Midbrain (tissue), 1 donor: ENCODE data around the gene HOXB1.
"Not testable (repeated sequence)": the region's sequence is repeated elsewhere in the genome, so short reads cannot be mapped to it uniquely, and the experiment has no call there.

Experiments used
- DNase-seq: peaks from one replicate; lab custom pipeline; 2025; lab: John Stamatoyannopoulos, UW

The HOXB1 gene

DNA sequence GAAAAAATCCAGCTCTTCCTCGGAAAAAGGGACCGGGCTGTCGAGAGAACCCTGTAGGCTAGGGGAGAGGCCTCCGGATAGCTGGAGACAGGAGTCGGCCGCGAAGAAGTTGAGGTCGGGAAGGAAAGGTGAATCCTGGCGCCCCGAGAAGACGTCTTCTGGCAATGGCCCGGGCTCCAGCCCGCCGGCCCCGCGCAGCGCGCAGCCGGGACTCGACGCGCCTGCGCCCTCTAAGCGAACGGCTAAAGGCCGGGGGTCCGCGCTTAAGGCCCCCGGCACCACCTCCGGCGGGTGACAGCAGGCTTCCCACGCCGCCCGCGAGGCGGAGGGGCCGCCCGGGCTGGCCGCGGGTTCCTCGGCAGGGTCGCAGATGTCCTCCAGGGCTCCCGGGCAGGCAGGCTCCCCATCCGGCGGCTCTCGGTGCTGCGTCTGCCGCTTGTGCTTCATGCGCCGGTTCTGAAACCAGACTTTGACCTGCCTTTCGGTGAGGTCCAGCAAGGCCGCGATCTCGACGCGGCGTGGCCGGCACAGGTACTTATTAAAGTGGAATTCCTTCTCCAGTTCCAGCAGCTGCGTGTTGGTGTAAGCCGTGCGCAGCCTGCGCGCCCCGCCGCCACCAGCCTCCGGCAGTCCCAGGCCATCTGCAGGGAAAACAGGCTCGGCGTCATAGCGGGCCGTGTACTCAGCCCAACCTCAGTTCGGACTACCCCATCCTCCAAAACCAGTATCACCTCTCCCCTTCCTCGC lies 12.5 kb upstream of the HOXB1 start:
- DNase-seq, result no peak

DNA sequence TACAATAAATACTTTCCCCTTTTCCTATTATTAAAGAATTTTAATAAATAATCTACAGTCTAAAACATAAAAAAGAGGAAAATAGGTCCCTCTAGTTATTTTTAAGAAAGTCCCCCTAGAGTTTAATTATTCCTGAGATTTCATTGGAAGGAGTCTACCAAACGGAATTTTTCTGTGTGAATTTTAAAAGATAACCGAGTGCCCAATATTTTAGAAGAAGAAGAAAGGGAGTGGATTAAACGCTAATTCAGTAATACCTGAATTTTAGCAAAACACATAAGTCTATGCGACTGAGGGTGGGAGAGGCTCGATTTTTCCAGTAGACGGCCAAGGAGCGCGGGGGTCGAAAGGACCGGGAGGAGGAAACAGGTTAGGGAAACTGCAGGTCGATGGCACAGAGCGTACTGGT lies 11.9 kb upstream of the HOXB1 start:
- no peak for DNase-seq

DNA sequence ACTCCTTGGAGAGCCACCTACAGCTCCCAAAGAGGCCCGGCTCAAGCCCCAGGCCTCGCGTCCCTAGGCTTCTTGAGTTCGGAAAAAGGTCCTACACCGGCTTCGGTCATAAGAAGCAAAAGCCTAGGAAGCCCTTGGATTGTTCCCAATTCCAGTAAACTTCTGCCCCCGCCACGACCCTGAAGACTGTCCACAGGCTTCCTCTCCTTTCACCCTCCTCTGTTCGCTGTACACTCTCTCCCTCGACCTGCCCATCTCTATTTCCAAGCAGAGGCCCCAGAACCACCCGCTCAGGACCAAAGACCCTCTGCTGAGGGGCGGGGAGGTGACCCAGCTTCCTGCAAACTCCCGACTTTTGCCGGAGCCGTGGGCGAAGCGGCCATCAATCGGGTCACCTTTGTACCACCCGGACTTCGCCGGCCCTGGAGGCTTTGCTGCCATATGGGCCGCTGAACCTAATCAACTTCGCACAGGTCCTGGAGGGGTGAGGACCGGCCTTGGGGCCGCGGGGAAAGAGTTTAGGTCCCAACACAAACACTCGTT lies 11.4 kb upstream of the HOXB1 start:
- DNase-seq, result no peak

DNA sequence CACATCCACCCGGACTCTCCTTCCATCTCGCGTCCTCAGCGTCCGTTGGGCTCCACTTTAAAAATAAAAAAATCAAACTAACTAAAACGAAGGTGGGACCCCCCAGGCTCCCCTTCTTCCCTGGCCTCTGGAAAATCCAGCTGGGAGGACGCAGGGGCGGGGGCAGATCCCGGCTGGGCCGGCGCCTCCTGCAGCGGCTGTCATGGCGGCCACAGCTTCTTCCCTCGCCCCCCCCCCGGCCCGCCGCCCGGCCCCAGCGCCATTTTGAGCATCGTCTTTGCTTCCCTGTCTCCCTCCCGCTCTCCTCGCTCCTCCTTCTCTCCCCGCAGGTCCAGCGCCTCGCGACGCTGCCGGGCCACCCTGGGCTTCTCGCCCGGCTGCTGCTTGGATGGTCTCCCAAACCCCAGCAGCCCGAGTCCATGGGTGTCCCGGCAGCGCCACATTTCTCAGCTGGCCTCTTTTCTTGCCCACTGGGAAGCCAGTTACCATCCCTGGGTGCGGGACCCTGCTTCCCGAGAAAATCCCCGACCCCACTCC lies 10.8 kb upstream of the HOXB1 start:
- no peak for DNase-seq

DNA sequence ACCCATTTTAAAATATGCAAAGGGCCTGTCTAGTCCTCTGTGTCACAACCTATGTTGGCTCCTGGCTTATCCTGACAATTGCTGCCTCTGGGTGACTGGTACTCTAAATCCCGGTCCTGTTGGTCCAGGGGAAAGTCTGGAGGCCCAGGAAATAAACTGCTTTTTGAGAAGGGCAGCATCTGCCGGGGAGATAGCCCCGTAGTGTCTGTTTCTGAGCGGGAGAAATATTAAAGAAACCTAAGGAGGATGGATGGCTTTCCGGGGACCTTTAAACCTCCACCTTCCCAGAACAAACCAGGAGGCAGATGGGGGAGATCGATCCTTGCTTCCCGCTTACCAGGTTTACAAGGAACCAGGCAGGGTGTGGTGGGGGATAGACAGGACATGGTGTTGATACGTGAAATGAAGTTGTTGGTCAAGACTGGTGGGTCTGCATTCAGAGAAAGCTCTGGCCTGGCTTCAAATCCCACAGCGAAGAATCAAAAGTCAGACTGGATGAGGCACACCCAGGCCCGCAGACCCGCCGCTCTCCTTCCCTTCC lies 10.3 kb upstream of the HOXB1 start:
- DNase-seq, result no peak

DNA sequence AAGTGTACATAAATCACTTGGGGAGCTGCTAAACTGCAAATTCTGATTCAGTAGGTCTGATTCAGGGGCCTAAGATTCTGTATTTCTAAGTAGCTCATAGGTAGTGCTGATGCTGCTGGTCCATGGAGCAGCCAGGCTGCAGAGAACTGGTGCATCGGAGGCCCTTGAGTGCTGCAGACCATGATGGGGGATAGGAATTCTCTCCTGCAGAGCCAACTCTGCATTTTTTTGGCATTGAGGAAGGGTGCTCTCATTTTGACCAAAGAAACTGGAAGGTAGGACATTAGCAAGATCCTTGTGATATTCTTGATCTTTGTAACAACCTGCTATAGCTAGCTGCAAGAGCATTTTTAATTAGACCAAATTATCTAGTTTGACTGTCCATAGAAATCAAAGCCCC lies 9.4 kb upstream of the HOXB1 start:
- DNase-seq, result no peak

DNA sequence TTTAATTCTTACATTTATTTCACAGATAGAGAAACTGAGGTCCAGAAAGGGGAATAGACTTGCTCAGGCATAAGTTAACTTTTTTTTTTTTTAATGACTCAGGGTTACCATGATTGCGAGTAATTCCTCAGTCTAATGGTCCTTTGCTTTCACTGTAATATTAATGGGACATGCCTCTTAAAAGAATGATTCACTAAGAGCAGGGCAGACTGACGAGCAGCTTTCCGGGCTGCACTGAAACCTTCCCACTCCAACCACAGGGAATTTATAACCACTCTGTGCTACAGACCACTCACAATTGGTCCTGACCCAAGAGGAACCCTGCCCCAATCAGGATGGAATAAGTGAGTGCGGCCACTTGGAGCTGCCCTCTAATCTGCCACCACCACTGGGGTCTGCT lies 8.4 kb upstream of the HOXB1 start:
- DNase-seq, result no peak

DNA sequence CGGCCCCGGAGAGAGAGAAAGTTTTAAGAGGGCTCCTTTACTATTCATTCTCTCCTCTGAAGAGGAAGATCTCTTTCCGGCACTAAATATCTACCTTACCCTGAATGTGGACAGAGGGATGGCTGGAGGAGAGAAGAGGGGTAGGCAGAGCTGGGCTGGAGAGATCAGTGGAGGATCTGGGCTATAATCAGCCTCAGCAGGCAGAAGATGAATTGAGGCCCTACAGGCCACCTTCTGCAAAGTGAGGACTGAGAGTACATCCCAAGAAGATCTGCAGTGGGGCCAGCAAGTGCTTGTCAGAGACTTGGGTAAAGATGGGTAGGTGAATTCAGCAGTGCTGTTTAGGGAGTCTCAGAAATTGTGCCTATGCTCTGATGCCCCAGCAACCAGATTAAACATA lies 6.5 kb upstream of the HOXB1 start:
- DNase-seq, result no peak

DNA sequence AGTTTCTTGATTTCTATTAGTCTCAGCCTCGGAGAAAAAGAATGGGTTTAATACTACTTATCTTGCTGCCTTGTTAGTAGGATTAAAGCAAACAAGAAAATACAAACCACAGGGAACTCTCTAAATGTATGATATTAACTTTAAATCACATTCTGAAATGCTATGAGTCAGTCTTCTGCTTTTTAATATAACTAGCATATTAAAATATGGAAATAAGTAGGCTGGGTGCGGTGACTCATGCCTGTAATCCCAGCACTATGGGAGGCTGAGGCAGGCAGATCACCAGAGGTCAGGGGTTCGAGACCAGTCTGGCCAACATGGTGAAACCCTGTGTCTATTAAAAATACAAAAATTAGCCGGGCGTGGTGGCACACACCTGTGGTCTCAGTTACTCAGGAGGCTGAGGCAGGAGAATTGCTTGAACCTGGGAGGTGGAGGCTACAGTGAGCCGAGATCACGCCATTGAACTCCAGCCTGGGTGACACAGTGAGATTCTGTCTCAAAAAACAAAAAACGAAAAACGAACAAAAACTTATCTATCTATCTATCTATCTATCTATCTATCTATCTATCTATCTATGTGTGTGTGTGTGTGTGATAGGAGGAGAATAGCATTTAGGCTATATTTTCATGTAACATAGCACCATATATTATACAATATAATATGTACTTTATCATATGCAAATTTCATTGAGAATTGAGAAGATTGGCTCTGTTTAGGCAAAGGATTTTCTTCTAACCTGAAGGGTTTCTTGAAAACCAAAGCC lies 5.2 kb upstream of the HOXB1 start:
- not testable (repeated sequence) for DNase-seq

DNA sequence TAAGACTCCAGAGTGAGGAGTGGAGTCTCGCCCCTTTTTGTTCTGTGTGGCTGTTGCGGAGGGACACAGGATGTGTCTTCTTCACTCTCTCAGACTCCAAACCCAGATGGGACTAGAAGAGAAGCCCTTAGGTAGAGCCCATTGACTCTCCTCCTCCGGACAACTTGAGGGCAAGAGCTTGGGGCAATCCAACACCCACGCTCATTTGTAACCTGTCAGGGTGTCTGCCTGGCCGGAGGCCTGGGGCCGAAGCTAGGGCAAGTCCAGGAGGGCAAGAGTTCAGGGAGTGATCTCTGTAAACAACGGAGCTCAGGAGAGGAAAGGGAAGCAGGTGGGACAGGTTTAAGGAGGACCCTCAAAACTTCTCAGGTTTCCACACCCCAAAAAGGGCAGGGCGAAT lies 1.4 kb upstream of the HOXB1 start:
- no peak for DNase-seq

DNA sequence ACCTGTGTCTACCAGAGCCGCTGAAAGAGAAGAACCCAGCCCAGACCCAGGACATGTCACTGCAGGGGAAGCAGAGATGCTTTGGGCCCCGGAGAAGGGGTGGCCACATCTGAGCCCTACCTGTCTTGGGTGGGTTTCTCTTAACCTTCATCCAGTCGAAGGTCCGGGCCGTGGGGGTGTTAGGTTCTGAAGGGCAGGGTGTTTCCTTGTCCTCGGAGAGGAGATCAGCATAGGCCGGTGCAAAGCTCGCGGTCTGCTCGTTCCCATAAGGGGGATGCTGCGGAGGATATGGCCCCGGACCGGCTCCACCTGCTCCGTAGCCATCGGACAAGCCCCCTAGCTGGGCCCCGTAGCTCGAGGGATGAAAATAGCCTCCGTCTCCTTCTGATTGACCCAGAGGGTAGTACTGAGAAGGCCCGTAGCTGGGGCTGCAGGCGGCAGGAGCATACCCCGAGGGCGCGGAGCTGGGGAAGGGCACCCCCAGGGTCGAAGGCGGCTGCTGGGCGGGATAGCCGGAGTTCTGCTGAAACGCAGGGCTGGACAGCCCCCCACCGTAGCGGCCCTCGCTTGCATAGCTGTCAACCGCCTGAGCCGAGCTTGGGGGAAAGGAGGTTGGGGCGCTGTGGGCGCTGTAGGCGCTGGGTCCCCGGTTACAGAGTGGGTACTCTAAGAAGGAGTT lies 464 bp downstream of the HOXB1 start:
- no peak for DNase-seq

DNA sequence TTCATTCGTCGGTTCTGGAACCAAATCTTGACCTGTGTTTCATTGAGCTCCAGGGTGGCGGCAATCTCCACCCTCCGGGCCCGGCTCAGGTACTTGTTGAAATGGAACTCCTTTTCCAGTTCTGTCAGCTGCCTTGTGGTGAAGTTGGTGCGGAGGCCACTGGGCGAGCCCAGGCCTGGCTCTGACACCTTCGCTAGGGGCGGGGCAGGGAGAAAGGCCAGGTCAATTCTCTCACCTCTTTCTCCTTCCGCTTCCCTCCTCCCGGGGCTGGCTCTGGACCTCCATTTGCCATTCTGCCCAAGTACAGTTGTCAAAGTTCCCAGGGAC lies 1.2 kb downstream of the HOXB1 start:
- no peak for DNase-seq

DNA sequence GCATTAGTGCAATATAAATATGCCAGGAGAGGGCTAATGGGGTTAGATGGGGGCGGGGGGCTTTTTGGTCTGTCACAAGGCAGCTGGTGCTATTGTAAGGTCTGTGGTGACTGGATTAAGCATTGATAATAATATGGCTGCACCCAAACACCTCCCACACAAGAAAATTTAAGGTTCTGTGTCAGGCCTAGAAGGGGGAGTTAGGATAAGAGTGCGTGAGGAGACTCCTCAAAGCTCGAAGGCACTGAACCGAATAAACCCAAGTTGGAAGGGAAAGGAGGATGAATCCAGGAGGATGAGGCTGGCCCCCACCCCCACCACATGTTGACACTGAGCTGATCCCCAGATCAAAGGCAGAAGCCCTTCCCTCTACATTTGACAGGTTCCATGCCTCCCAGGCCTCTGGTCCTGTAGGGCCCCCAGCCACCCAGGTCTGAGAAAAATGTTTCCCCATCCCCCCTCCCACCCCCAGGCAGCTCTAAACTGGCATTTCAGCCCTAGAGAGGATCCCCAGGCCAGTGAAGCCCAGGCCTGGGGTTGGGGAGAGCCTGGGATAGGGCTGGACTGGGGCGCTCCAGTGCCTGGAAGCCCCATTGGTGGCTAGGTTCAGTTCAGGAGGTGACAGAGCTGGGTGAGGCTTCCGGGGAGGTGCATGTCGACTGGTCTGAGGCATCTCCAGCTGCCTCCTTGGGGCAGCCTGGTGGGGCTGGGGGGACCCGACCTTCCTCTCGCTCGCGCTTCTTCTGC lies 1.7 kb downstream of the HOXB1 start:
- DNase-seq, result no peak

DNA sequence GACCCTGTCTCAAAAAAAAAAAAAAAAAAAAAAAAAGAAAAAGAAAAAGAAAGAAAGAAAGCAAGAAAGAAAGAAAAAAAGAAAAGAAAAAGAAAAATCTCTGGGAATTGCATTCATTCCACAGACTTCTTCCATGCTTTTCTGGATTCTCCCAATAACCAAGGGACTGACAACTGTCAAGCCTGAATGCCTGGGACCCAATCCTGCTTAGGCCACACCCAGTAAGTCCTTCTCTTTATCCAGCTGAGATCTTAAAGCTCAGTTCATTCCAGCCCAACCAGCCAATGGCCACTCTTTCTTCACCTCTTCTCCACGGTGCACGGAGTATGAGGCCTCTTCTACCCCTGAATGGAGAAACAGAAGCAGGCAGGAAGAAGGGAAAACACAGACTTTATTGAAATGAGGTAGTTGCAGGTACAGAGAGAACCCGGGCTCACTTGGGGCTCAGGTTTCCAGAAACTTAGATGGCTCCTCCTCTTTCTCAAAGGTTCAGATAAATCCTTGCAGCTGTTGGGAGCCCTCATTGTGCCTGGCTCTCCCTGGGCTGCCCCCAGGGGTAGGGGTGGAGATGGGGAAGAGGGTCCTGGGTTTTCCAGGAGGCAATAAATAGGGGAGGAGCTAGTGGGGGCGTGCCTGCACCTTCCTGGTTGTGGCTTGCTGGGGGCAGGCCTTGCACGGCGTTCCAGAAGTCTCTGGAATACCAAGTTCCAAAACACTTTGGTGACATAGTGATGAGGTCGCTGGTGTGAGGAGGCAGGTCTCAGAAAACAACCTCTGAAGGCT lies 2.5 kb downstream of the HOXB1 start:
- DNase-seq, result no peak

DNA sequence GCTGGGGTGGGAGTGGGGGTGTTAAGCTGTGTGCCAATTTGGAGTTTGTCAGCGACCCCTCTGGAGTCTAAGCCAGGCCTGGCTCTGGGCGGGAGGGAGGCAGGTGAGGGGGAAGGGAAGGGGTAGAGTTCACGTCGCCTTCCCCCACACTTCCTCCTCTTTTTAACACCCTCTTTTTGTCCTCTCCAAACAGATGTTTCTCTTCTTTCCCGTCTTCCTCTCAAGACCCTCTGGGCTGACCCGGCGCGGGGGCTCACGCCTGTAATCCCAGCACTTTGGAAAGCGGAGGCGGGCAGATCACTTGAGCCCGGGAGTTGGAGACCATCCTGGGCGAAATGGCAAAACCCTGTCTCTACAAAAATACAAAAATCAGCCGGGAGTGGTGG lies 3.3 kb downstream of the HOXB1 start:
- no peak for DNase-seq

DNA sequence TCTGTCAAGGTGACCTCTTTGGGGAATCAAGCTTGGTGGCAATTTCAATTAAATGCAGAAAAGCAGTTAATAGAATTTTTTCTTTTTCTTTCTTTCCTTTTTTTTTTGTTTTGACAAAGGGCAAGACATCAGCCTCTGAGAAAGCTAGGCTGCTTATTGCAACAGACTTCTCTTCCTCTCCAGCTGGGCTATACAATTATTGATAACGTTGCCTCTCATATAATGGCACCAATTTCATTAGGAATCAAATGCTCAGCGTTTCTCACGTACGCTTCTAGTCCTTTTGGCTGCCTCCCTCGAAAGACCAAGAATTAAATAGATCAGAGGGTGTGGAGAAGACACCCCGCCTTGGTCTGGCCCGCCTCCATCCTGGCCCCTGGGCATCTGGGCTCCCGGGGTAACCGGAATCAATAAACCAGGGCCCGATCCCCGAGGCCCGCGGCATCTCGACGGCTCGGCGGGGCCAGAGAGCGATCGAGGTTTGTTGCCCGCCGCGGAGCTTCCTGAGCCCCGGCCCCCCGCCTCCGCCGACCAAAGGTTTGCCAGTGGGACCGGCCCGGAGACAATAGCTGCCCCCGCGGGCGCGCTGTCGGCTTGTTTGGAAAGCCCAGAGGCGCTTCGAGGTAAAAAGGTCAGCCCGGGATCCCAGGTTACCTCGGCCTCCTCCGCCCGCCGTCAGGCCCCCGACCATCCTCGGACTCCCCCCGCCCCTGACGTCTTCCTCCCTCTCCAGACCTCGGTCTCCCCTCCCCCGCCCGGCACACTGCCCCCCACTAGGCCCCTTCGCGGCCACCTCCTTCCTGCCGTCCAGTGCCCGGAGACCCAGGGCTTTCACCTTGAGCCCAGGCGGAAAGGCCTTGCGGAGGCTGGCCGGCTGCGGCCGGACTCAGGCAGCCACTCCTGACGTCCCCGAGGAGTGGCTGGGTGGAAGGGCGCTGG lies 3.9 kb downstream of the HOXB1 start:
- no peak for DNase-seq

DNA sequence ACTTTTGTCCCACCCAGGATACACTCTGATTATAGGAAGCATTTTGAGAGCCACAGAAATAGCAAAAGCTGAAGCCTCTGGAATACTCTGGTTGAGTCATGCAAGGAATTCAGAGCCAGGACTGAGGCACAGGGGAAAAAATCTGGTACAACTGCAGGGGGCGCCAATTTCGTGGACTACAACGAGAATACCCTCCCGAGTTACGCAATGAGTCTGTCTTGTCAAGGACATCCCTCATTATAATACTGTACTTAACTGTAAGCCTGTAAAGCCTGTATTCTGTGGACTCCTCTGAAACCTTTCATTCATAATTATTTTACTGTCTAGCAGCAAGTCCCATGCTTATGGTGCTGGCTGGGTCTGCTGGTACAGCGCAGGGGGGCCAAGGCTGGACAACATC lies 7.8 kb downstream of the HOXB1 start:
- no peak for DNase-seq

DNA sequence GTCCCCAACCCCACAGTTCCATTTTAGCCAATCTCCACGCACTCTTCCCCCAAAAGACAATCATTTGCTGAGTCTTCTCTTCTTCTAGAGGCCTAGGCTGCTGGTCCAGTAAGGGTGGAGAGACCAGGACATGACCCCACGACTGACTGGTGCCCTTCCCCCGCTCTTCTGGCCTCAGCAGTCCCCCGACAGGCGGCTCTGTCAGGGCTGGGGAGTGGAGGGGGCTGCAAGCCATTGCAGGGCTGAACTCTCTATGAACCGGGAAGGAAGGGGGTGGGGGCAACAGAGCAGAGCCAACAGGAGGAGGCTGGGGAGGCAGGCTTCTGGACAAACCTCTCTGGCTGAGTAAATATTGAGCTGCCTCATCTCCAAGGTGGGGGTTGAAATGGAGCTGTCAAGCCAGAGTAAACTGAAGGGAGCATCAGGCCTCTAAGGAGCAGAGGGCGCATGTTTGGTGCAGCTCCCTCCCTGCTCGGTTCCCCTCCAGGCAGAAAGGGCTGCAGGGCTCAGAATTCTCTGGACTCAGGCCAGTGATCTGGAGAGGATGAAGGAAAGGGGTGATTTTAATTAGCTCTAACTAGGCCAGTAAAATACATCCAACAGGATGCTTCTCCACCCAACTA lies 8.7 kb downstream of the HOXB1 start:
- no peak for DNase-seq

DNA sequence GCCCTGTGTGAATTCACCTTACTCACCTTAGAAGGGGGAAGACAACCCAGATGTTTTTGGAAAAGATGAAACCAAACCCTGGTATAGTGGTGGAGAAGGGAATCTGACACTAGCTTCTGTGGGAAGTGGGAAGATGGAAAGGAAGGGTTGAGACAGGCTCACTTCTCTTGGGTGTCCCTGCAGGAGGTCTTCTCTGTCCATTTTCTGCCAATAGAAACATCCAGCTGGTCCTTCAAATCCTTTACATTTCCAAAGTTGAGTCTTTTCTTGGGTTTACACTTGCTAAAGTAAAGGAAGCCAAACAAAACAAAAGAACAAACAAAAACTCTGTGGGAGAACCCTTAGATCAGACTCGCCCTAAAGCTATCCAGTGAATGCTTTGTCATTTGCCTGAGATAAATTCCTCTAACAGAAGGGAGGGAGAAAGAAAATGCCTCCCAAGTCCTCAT lies 10.2 kb downstream of the HOXB1 start:
- no peak for DNase-seq
